Central memory CD4-positive, alpha-beta T cell (primary cell): ENCODE data around the gene POLR2J2.
"Not testable (repeated sequence)": the region's sequence is repeated elsewhere in the genome, so short reads cannot be mapped to it uniquely, and the experiment has no call there.

Experiments used
- DNase-seq: peaks from one replicate; pipeline ENCODE4 v3.0.0; 2022

The POLR2J2 gene

GRCh38 chr7:102667523-102667922 lies 3.9 kb downstream of the POLR2J2 start:
- not testable (repeated sequence) for DNase-seq

GRCh38 chr7:102666850-102667249 lies 4.6 kb downstream of the POLR2J2 start:
- not testable (repeated sequence) for DNase-seq

GRCh38 chr7:102664765-102665164 lies 6.7 kb downstream of the POLR2J2 start:
- not testable (repeated sequence) for DNase-seq

GRCh38 chr7:102649924-102650323 lies 21.5 kb downstream of the POLR2J2 start, which contains the start of gene SPDYE2B:
Gene SPDYE2B (plus strand): TSS chr7:102650319. CDS start chr7:102652349, 2,030 bp downstream.
- not testable (repeated sequence) for DNase-seq

GRCh38 chr7:102647813-102648212 lies 23.6 kb downstream of the POLR2J2 start:
- not testable (repeated sequence) for DNase-seq

- not testable (repeated sequence) for DNase-seq
Observed at GRCh38 chr7:102643404-102643803, 28.1 kb downstream of the POLR2J2 start.

- not testable (repeated sequence) for DNase-seq
Observed at GRCh38 chr7:102642691-102643090, 28.8 kb downstream of the POLR2J2 start, which contains the start of gene UPK3BL1. Gene UPK3BL1 (minus strand): TSS chr7:102642791. CDS start chr7:102642741, 50 bp downstream.

GRCh38 chr7:102638848-102639247 lies 32.6 kb downstream of the POLR2J2 start:
- DNase-seq: not testable (repeated sequence)

GRCh38 chr7:102636956-102637355 lies 34.5 kb downstream of the POLR2J2 start:
- not testable (repeated sequence) for DNase-seq

- not testable (repeated sequence) for DNase-seq
Observed at GRCh38 chr7:102635354-102635753, 36.1 kb downstream of the POLR2J2 start.

- DNase-seq: not testable (repeated sequence)
Observed at GRCh38 chr7:102634299-102634698, 37.2 kb downstream of the POLR2J2 start.

GRCh38 chr7:102630622-102631021 lies 40.8 kb downstream of the POLR2J2 start:
- not testable (repeated sequence) for DNase-seq

GRCh38 chr7:102627271-102627904 lies 44.1 kb downstream of the POLR2J2 start:
- DNase-seq: not testable (repeated sequence)

- DNase-seq: not testable (repeated sequence)
Observed at GRCh38 chr7:102618122-102618521, 53.3 kb downstream of the POLR2J2 start.

- DNase-seq: not testable (repeated sequence)
Observed at GRCh38 chr7:102616507-102617125, 54.8 kb downstream of the POLR2J2 start, which contains the start of gene RASA4. Gene RASA4 (minus strand): TSS chr7:102616756. CDS start chr7:102616689, 67 bp downstream.
